HG03095 (cell line): Measurements from ENCODE around the gene RNF19B.

Experiments
- ATAC-seq: cut with Tn5 transposase; IDR thresholded peaks from one replicate; pipeline ENCODE4 v1.9.1; 2021; ENCODE audit warnings: moderate library complexity; ENCODE audit not compliant: unreplicated experiment

Gene RNF19B, protein sequence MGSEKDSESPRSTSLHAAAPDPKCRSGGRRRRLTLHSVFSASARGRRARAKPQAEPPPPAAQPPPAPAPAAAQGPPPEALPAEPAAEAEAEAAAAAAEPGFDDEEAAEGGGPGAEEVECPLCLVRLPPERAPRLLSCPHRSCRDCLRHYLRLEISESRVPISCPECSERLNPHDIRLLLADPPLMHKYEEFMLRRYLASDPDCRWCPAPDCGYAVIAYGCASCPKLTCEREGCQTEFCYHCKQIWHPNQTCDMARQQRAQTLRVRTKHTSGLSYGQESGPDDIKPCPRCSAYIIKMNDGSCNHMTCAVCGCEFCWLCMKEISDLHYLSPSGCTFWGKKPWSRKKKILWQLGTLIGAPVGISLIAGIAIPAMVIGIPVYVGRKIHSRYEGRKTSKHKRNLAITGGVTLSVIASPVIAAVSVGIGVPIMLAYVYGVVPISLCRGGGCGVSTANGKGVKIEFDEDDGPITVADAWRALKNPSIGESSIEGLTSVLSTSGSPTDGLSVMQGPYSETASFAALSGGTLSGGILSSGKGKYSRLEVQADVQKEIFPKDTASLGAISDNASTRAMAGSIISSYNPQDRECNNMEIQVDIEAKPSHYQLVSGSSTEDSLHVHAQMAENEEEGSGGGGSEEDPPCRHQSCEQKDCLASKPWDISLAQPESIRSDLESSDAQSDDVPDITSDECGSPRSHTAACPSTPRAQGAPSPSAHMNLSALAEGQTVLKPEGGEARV

GRCh38 chr1:32964461-32965250 is at the start of gene RNF19B:
TSS of gene RNF19B (minus strand) at chr1:32964809. CDS start at chr1:32964685, 124 bp downstream.
- ATAC-seq: peak; percentile 80

- no peak for ATAC-seq
These were observed 49.2 kb upstream of the RNF19B start for GRCh38 chr1:33013791-33014190.

- ATAC-seq: no peak
These were observed 47.6 kb upstream of the RNF19B start for GRCh38 chr1:33012165-33012564.

DNA sequence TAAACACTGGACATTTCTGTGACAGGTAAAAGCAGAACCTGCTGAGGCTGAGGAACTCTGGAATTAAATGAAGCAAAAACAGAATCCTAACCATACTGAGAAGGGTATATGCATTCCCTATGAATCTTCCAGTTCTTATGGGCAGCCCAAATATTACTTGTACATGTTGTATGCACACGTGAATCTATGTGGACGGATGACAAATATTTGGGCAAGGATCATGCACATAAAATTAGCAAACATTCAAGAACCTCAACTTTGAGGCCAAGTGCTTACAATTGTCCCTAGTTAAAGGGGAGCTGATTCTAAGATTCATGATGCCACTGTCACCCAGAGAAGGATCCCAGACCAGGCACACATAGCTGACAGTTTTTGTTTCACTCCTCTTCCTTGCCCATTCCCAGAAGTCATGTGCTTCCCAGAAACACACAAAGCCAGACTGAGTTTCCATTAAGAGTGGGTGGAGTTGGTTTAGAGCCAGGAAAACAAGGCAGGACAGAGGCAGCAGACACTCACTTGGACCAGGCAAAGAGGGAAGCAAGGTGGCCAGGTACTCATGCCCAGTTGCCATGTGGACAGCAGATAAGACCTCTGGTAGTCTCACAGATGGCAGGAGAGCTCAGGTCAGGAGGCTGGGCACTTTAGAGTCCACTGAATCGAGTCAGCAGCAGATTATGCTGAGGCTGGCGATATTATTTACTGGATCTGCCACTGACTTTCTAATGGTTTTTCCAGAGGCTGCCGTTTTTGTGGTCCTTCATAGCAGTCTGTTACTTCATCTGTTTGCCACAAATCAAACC is 46.5 kb upstream of the RNF19B start:
- ATAC-seq: no peak

GRCh38 chr1:33009561-33009960 is 45.0 kb upstream of the RNF19B start:
- ATAC-seq: no peak

- no peak for ATAC-seq
These were observed 43.7 kb upstream of the RNF19B start for GRCh38 chr1:33008051-33008914.

- ATAC-seq: no peak
These were observed 42.8 kb upstream of the RNF19B start for GRCh38 chr1:33007190-33008050.

- ATAC-seq: no peak
These were observed 41.3 kb upstream of the RNF19B start for GRCh38 chr1:33005838-33006421.

- no peak for ATAC-seq
These were observed 40.7 kb upstream of the RNF19B start for GRCh38 chr1:33005117-33005837.

DNA sequence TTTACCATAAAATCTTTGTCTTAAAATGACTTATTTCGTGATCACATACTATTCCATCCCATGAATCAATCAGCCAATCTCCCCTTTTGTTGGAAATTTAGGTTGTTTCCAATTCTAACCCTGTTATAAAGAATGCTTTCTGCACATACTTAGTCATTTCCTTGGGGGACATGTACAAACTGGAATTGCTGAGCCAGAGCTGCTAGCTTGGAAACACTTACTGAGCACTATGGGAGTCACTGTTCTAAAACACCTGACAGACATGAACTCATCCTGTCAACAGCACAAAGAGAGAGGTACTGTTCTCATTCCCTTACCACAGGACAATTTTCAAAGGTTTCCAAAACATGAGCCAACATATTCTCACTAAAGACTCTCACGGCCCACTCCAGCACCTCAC is 40.0 kb upstream of the RNF19B start:
- no peak for ATAC-seq

DNA sequence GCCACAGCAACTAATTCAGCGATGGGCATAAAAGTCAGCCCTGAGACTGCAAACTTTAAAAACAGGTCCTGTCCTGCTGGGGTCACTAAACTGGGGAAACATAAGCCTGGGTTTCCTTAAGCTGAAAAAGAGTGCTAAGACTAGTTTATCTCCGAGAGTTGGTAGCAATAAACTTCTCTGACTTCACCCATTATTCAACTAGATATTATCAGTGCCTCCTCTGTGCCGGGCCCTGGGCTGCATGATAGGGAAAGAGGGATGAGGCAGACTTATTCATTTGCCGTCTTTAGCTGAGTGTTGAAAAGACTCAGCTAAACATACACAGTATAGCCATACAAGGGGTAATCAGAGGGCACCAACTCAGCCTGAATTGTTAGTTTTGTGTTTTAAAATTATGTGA is 39.0 kb upstream of the RNF19B start:
- ATAC-seq: no peak

GRCh38 chr1:33002006-33002405 is 37.4 kb upstream of the RNF19B start:
- ATAC-seq: no peak

DNA sequence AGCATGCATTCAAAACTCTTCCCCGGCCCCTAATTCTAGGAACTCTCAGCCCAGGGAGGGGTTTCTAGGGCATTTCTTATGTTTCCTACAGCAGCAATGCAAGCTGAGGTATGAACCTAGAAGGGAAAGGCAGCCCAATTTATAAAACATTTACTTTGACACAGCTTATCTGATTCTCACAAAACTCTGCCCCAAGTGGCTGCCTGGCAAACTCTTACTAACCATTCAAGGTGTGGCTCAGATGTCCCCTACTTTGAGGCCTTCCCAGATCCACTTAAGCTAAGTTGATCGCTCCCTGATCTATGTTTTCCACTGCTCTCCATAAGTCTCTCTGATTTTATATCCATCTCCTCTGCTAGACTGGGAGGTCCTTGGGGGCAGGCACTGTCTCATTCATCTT is 36.7 kb upstream of the RNF19B start:
- ATAC-seq: no peak

DNA sequence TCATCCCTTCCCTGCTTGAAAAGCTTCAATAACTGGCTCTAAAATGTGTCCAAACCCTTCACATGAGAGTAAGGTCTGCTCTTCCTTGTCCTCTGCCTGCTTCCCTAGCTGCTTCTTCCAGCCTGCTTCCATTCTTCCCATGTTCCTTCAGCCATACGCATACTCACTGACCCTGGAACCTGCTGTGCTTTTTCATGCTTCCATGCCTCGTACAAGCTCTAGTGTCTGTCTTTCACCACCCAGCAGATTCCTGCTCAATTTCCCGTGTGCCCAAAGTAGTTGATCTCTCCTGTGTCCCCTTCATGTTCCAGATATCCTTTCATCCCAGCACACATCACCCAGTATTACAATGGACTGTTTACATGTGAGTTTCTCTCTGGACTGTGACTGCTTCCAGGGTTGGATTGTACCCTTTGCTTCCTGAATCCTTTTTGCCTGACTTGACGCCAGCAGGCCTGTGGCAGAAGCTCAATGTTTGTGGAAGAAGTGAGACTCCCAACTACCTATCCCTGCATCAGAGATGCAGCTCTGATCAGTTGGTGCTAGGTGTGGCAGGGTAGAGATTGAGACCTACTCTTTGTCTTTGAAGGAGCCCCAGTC is 35.9 kb upstream of the RNF19B start:
- ATAC-seq: no peak

DNA sequence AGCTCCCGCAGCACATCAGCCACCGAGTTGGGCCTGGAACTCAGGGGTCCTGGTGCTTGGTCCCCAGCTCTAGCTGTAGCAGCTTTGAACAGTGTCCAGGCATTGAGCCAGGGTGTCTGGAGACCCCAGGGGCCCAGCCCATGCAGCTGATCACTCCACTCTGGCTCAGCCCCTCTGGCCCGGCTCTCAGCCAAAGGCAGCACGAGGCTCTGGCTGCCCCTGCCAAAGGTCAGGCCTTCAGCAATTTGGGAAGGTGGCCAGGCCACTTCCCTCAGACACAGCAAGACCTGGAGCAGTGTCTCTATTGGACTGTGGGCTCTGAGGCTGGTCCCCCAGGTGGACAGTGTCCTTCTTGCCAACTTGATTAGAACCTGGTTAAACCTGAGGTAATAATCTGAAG is 34.4 kb upstream of the RNF19B start:
- no peak for ATAC-seq

- no peak for ATAC-seq
These were observed 33.5 kb upstream of the RNF19B start for GRCh38 chr1:32998064-32998463.

DNA sequence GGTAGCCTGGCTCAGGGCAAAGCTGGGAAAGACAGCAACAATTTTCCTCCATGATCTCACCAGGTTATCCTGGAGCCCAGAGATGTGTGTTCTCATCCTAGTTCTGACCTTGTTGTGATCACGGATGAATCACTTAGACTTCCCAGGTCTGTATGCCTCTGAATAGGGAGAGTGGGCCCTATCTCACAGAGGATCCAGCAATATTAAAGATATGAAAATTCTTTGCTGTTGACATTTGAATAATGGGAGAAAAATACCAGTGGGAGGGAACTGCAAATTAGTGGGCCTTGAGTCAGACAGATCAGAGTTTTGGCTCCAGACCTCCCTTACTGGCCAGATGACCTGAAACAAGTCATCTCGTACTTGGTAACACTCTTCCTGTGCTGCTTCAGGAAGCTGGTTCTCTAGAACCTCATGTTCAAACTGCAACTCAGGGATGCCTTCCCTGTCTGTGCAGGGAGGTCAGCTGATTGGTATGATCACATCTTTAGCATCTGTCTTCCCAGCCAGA is 32.8 kb upstream of the RNF19B start:
- ATAC-seq: no peak
